HS-5 (cell line): ENCODE data around the gene SLC25A10.

Source experiments
- DNase-seq: peaks from one replicate; pipeline ENCODE4 v3.0.0-alpha.2; 2012; ENCODE audit warnings: low read depth

The SLC25A10 gene

DNA sequence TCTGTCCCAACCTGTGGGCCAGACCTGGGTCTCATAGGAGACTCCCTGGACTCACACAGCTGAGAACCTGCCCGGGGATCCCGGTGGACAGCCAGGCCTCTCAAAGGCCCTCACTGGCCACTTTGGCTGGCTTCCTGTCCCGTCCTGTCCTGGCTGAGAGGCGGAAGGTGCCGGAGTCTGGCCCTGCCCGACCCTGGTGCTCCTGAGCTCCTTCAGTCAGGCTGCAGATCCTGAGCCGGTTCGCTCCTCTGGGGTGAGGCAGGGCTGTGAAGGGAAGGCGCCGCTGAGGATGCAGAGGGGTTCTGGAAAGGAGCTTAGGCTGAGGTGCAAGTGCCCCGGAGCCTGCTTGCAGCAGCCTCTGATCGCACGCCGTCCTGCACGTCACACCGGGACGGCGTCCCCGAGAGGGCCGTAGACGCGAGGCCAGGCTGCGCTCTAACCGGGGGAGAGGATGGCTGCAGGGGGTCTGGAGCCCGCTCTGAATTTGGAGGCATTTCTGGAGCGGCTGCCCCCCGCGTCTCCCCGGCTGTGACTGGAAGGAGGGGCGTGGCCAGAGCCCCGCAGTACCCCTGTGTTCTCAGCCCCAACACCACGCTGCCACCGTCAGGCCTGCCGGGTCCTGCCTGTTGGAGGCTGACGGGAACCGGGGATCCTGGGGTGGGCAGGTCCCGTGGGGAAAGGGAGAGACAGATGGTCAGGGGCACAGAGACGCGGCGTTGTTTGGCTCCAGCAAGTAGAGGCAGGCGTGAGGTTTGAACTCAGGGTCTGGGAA is 24.1 kb upstream of the SLC25A10 start:
- no peak for DNase-seq

DNA sequence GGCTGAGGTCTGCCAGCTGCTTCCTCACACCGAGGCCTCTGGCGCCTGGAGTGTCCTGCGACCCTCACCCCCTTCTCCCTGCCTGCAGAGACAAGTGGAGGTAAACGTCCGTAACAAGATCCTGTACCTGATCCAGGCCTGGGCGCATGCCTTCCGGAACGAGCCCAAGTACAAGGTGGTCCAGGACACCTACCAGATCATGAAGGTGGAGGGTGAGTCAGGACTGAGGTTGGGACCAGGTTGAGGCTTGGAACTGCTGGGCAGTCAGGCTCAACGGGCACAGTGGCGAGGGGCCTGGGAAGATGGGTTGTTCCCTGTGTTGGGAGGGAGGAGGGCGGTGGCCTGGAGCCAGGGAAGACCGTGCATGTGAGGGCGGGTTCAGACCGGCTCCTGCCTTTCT is 23.5 kb upstream of the SLC25A10 start:
- DNase-seq, result no peak

DNA sequence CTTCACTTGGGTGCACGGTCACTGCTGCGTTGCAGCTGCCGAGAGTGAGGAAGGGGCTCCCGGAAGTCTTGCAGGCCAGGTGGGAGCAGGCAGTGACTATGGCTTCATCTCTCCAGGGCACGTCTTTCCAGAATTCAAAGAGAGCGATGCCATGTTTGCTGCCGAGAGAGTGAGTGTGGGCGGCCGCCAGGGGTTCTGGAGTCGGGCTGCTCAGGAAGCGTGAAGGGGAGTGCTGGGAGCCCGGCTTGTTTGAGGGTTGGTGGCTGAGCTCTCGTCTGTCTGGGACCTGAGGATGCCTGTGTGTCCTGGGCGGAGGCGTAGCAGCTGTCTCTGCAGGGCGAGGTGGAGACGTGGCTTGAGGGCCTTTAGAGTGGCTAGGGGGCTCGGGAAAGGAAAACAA is 22.0 kb upstream of the SLC25A10 start:
- DNase-seq, result no peak

DNA sequence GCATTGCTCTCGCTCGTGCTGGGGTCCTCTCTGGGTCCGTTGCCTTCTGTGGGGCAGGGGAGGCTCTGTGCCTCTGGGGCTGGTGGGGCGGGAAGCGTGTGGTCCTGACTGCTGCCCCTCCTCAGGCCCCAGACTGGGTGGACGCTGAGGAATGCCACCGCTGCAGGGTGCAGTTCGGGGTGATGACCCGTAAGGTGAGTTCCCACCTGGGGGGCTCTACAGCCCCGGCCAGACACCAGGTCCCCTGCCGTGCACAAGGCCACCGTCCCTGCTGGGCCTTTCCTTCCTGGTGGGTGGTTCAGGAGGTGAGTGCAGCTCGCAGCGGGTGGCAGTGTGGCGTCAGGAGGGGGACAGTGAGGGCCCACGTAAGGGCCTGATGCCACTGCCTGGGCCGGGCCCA is 21.5 kb upstream of the SLC25A10 start:
- DNase-seq, result no peak

DNA sequence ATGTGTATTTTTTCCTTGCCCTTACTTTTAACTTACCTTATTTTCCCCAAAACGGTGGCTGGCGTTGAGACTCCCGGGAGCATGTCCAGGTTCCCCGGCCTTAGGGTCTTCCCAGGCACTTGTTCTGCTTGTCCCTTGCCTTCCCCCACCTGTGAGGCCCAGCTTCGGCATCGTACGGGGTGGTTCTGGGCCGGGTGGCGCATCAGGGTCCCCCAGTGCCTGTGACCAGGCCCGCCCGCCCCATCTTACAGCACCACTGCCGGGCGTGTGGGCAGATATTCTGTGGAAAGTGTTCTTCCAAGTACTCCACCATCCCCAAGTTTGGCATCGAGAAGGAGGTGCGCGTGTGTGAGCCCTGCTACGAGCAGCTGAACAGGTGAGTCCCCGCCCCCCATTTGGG is 20.9 kb upstream of the SLC25A10 start:
- no peak for DNase-seq

DNA sequence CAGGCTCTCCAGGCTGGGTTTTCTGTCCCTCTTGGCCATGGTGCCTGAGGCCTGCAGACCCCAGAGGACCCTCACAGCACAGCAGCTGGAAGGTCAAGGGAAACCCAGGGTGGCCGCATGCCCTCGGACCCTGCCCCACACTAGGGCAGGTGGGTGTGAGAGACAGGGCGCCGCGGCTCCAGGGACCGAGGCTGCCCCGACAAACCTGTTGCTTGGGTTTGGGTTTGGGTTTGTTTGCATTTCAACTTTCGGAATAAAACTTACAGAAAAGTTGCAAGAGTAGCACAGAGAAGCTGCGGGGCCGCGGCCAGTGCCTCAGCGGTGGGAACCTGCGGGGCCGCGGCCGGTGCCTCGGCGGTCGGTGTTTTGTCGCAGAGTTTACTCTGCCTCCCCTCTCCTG is 20.5 kb upstream of the SLC25A10 start:
- DNase-seq, result no peak

DNA sequence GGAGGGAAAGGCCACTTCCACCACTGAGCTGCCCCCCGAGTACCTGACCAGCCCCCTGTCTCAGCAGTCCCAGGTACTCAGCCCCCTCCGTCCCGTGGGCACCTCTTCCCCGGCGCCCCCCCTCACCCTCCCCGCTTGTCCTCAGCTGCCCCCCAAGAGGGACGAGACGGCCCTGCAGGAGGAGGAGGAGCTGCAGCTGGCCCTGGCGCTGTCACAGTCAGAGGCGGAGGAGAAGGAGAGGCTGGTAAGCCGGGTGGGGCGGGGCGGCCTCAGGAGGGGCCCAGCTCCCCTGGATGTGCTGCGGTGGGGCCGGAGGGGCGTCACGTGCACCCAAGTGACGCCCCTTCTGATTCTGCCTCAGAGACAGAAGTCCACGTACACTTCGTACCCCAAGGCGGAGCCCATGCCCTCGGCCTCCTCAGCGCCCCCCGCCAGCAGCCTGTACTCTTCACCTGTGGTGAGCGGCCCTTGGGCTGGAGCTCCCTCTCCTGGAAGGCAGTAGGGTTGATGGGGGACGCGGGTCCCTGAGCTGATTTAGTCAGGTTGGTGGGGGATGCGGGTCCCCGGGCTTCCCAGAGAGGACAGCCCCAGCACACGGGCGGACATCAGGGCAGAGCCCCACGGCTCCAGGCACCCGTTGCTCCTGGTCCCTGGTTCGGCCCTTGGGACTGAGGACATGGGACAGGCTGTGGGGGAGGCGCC is 18.4 kb upstream of the SLC25A10 start:
- DNase-seq, result no peak

DNA sequence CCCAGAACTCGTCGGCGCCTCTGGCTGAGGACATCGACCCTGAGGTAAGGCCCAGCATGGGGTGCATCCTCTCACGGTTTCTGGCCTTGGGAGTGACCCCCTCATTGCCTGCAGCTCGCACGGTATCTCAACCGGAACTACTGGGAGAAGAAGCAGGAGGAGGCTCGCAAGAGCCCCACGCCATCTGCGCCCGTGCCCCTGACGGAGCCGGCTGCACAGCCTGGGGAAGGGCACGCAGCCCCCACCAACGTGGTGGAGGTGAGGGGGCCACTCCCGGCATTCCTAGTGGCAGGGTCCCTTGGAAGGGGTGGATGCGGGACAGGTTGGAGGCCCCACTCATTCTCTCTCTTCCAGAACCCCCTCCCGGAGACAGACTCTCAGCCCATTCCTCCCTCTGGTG is 17.3 kb upstream of the SLC25A10 start:
- no peak for DNase-seq

DNA sequence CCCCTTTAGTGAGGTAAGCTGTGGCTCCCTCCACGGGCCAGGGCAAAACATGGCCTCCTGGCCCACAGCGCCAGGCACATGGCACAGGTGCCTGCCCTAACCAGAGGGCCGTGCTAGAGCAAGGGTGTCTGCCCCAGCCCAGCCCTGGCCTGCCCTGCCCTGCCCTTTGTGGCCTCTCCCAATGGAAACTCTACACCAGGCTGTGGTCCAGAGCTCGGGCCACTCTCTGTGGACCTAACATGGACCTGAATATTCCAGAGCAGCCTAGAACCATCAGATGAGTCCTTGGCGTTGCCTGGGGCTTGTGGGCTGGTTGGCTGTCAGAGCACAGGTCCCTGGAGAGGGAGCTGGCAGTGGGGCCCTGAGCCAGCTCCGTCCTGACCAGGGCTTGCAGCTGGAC is 16.9 kb upstream of the SLC25A10 start:
- DNase-seq, result no peak

DNA sequence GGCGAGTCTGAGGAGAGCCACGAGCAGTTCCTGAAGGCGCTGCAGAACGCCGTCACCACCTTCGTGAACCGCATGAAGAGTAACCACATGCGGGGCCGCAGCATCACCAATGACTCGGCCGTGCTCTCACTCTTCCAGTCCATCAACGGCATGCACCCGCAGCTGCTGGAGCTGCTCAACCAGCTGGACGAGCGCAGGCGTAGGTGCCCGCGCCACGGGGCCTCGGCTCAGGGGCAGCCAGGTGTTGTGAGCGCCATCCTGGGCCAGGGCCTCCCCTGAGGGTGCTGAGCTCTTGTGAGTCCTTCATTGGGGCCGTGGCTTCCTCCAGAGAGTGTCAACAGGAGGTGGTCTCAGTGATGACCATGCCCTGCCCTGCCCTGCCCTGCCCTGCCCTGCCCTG is 16.3 kb upstream of the SLC25A10 start:
- DNase-seq, result no peak

DNA sequence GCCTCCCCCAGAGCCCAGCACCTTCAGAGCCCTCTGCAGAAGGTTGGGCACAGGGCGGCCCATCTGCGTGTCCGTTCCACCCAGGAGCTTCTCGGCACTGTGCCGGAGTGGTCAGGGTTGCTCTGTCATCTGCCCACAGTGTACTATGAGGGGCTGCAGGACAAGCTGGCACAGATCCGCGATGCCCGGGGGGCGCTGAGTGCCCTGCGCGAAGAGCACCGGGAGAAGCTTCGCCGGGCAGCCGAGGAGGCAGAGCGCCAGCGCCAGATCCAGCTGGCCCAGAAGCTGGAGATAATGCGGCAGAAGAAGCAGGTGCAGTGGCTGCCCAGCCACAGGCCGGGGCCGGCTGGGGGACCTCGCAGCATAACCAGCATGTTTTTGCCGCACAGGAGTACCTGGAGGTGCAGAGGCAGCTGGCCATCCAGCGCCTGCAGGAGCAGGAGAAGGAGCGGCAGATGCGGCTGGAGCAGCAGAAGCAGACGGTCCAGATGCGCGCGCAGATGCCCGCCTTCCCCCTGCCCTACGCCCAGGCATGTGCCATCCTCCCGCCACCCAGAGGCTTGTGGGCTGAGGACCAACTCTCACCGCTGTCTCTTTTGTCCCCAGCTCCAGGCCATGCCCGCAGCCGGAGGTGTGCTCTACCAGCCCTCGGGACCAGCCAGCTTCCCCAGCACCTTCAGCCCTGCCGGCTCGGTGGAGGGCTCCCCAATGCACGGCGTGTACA is 15.7 kb upstream of the SLC25A10 start:
- no peak for DNase-seq

DNA sequence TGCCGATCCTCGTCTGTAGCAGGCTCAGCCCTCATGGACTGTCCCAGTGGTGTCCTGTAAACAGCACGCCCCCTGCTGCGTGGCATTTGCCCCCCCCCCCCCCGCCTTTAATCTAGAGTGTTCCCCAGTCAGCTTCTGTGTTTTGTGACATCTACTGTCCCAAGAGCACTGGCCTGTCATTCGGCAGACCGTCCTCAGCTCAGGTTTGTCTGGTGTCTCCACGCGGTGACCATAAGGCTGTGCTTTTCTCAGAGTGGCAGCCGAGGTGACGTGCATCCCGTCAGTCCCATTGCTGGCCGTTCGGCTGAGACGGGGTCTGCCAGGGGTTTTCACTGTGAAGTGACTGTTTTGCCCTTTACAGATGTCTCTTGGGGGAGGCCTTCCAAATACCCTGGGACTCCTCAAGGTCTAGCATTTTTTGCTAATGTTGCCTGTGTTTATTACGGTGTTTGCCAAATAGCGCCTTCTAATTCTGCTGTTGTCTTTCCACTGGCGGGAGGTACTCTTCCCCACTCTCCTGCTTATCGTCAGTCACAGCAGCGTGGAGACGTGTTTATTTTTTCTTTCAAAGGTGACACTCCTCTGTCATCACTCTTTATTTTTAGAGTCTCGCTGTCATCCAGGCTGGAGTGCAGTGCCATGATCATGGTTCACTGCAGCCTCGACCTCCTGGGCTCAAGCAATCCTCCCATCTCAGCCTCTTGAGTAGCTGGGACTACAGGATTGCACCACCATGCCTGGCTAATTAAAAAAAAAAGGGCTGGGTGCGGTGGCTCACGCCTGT is 14.6 kb upstream of the SLC25A10 start:
- DNase-seq, result no peak

DNA sequence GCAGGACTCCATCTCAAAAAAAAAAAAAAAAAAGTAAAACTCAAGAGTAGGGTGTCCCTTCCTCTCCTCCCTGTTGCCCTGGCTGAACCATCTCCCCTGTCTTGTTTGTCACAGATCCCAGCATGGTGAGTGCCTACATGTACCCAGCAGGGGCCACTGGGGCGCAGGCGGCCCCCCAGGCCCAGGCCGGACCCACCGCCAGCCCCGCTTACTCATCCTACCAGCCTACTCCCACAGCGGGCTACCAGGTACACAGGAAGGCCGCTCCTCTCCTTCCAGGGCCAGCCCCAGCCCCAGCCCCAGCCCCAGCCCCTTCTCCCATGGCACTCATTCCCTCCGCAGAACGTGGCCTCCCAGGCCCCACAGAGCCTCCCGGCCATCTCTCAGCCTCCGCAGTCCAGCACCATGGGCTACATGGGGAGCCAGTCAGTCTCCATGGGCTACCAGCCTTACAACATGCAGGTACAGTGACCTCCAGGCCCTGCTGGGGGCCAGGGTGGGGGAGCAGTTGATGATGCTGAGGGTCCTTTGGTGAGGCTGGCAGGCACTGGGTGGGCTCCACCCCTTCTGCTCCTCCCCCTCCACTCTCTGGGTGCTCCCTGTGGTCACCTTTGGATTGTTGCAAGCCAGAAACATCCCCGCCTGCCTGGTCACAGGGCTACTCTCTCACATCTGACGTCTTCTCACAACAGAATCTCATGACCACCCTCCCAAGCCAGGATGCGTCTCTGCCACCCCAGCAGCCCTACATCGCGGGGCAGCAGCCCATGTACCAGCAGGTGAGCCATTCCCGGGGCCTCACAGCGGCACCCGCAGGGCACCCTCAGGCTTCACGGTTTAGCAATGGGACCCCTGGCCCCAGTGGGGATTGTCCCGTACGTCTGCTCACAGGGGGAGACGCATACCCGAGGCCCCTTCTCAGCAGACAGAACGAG is 11.5 kb upstream of the SLC25A10 start:
- DNase-seq, result no peak

DNA sequence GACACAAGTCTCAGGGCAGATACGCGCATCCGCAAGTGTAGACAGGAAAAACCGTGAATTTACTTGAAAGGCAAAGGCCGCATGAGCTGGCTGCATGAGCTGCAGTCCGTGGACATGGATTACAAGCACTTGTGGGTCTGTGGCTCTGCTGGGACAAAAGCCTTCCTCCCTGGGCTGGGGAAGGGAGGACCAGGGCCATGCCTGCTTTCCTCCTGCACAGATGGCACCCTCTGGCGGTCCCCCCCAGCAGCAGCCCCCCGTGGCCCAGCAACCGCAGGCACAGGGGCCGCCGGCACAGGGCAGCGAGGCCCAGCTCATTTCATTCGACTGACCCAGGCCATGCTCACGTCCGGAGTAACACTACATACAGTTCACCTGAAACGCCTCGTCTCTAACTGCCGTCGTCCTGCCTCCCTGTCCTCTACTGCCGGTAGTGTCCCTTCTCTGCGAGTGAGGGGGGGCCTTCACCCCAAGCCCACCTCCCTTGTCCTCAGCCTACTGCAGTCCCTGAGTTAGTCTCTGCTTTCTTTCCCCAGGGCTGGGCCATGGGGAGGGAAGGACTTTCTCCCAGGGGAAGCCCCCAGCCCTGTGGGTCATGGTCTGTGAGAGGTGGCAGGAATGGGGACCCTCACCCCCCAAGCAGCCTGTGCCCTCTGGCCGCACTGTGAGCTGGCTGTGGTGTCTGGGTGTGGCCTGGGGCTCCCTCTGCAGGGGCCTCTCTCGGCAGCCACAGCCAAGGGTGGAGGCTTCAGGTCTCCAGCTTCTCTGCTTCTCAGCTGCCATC is 10.6 kb upstream of the SLC25A10 start:
- no peak for DNase-seq

DNA sequence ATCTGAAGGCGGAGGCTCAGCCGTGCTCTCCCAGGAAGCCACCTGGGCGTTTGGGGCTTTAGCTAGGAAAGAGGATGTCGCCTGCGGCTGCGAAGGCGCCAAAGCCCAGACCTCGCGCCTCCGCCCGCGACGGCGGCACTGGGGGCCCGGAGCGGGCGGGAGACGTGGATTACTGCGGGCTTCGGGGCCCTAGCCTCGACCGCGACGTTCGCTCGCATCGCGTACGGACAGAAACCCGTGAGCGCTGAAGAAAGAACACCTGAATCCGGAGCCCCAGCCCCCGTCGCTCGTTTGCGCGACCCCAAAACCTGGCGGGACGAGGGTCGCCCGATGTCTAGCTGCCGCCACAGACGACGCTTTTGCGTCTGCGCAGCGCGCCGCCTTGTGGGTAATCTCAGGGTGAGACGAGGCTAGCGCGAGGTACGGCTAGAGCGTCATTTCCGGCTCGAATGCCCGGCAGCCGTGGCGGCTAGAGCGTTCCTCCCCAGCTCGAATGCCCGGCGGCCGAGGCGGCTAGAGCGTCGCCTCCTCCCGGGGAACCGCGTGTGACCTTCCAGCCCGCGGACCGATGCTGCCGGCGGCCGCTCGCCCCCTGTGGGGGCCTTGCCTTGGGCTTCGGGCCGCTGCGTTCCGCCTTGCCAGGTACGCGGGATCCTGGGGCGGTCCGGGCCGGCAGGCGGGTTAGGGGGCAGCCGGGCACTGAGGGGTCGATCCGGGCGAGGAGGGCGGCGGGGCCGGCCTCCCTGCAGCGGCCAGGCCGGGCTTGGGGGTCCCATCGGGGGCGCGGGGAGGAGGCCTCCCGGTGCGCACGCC is 8.9 kb upstream of the SLC25A10 start, which contains the start of gene MRPL12:
MRPL12 (plus strand) TSS at position 434 of the 813 bp plus-strand sequence; CDS start at position 569, 135 bp downstream.
- peak; percentile 74 for DNase-seq

DNA sequence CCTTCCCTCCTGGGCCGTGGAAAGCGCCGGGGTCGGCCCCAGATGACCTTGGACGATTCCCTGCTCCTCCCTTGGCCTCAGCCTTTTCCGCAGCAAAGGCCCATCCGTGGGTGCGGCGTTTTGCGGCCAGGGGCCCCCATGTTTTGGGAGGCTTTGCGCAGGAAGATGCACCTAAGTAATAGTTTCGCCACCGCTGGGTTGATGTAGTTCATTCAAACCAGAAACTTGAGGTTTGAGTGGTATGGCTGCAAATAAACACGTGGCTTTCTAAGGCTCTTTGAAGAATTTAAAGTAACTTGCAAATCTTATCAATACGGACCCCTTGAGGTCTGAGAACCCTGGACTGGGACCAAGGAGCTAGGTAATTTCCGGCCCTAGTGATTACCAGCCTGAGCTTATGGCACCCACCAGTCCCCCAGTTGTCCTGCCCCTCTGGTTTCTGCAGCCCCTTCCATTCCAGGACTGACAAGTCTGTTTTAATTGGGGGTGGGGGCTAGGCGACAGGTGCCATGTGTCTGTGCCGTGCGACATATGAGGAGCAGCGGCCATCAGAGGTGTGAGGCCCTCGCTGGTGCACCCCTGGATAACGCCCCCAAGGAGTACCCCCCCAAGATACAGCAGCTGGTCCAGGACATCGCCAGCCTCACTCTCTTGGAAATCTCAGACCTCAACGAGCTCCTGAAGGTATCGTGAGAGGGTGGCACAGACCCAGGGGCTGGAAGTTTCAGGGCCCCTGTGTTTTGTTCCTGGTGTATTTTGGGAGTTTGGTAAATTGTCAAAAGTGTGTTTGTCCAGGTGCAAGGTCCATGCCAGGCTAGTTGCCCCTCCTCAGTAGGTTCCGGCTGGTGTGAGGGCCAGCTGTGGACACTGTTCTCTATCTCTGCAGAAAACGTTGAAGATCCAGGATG is 8.1 kb upstream of the SLC25A10 start:
- no peak for DNase-seq

DNA sequence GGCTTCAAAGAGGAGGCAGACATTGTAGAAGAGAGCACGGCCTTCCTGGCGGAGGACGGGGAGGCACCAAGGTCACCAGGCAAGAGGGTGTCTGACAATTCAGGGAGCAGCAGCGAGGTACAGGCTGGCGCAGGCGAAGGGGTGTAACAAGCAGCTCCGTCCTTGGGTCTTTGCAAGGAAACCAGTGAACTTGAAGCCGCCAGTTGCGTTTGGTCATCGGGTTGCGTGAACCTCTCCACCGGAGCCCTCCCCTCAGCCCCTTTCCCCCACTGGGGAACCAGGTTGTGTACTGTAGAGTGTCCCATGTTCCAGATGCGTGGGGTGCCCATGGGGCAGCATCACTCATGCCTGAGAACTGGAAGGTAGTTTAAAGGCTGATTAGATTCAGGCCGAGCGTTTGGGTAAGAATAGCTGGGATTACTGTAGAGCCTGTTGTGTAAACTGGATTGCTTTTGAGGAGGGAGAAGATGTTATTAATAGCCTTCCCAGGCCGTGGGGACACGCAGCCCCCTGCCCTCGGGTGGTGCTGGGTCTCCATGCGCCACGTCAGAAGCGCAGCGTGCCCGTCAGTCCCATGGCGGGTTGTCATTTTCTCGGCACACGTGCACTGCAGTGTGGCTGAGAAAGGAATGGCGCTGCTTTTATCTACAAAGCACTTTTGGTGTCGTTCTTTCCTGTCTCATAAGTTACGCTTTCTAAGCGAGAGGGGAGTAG is 6.4 kb upstream of the SLC25A10 start:
- DNase-seq, result no peak

DNA sequence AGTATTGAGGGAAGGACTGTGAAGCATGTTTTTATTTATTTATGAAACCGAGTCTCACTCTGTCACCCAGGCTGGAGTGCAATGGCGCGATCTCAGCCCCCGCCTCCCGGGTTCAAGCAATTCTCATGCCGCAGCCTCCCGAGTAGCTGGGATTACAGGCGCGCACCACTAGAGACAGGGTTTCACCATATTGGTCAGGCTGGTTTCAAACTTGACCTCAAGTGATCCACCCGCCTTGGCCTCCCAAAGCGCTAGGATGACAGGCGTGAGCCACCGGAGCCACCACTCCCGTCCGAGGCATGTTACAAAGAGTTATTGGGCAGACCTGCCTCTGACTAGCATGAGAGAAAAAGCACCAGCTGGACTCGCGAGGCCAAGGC is 5.9 kb upstream of the SLC25A10 start:
- no peak for DNase-seq
